ENCODE results near the gene RGS14.

Gene RGS14

DNA sequence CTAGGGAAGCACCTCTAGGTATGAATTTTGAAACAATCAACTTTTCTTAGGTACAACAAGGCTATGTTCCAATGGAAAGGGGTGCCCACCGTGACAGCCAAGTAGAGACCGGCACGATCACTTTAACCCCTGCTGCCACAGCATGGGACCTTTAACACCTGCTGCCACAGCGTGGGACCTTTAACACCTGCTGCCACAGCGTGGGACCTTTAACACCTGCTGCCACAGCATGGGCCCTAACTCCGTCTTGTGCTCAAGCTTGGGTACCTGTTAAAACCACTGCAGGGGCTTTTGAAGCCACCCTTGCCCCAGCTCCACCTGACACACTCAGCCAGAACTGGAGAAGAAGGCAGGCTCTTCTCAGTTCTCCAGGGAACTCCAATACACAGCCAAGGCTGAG, 27.8 kb upstream of the RGS14 start:
- TF ChIP-seq, protein P1, sequence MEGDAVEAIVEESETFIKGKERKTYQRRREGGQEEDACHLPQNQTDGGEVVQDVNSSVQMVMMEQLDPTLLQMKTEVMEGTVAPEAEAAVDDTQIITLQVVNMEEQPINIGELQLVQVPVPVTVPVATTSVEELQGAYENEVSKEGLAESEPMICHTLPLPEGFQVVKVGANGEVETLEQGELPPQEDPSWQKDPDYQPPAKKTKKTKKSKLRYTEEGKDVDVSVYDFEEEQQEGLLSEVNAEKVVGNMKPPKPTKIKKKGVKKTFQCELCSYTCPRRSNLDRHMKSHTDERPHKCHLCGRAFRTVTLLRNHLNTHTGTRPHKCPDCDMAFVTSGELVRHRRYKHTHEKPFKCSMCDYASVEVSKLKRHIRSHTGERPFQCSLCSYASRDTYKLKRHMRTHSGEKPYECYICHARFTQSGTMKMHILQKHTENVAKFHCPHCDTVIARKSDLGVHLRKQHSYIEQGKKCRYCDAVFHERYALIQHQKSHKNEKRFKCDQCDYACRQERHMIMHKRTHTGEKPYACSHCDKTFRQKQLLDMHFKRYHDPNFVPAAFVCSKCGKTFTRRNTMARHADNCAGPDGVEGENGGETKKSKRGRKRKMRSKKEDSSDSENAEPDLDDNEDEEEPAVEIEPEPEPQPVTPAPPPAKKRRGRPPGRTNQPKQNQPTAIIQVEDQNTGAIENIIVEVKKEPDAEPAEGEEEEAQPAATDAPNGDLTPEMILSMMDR (conservative IDR thresholded peaks at IDR 0.05; ENCODE audit: low read length): no peak
- no peak for TF ChIP-seq EZH2phosphoT487 (IDR thresholded peaks at IDR 0.05; ENCODE audit: borderline replicate concordance)
- Histone ChIP-seq H3K4me2 (ENCODE audit: low read depth, low read length, poor library complexity, severe bottlenecking) (no peak overlapping the region), H3K36me3 (ENCODE audit: insufficient read depth, low read length) (peaks cover 20% of the 10 kb centered on the region; the same call in 1 of the 2 replicates), H3K79me2 (ENCODE audit: insufficient read depth, low read length) (no peaks in the 10 kb centered on the region), H2AFZ (ENCODE audit: low read length) (no peak overlapping the region), H3K4me1 (ENCODE audit: insufficient read depth, low read length, poor library complexity, severe bottlenecking) (peaks cover 16% of the 10 kb centered on the region), H3K9me2 (replicated peaks; ENCODE audit: low read depth, low read length) (no peaks in the 10 kb centered on the region), H3F3A (ENCODE audit: low read depth) (no peaks in the 10 kb centered on the region), H3K9me3 (ENCODE audit: insufficient read depth, low read depth, low read length) (no peaks in the 10 kb centered on the region), H4K20me1 (ENCODE audit: insufficient read depth, low read length, poor library complexity, severe bottlenecking) (no peaks in the 10 kb centered on the region), H3K9ac (ENCODE audit: low read depth, low read length, poor library complexity, severe bottlenecking) (no peak overlapping the region), H3K27me3 (ENCODE audit: insufficient read depth, low read length, poor library complexity, severe bottlenecking) (no peaks in the 10 kb centered on the region), H3K4me3 (ENCODE audit: low read length, poor library complexity, severe bottlenecking) (no peak overlapping the region)

DNA sequence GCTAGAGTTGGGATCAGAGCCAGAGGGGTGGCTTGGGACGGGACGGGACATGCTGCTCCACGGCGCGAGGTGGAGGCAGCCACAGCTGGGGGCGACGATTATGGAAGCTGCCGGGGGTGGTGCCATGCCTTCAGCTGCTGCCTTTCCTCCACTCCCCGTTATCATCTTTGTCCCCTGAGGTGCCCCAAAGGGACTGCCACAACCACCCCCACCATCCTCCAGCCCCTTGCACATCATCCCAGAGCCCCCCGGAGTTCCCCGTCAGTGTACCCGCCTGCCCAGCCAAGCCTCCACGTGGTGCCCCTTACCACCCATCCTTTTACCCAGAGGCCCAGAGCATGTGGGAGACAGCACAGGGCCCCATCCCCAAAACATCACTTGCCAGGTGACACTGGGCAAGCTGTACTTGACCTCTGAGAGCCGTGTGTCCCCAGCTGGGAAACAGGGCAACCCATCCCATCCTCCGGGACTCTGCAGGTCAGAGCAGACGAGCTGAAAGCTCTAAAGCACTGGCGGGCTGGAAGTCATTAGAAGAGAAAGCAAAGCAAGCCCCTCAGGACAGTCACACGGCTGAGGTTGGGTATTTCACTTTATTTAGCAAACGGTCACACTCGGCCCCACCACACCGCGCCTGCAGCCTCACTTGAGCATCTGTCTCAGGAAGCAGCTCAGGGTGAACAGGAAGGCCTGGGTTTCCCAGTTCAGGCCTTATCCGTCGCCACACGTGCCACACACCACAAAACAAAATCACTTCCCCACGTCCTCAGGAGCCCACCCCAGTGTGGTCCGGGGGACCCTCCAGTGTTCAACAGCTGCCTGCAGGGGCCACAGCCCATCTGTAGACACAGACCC, 26.5 kb upstream of the RGS14 start:
- Histone ChIP-seq H2AFZ (ENCODE audit: low read length) (no peak overlapping the region), H3K9me2 (replicated peaks; ENCODE audit: low read depth, low read length) (no peaks in the 10 kb centered on the region), H3K4me1 (ENCODE audit: insufficient read depth, low read length, poor library complexity, severe bottlenecking) (peaks cover 16% of the 10 kb centered on the region), H3K9me3 (ENCODE audit: insufficient read depth, low read depth, low read length) (no peaks in the 10 kb centered on the region), H3F3A (ENCODE audit: low read depth) (no peaks in the 10 kb centered on the region), H3K9ac (ENCODE audit: low read depth, low read length, poor library complexity, severe bottlenecking) (no peak overlapping the region), H3K79me2 (ENCODE audit: insufficient read depth, low read length) (no peaks in the 10 kb centered on the region), H3K27me3 (ENCODE audit: insufficient read depth, low read length, poor library complexity, severe bottlenecking) (no peaks in the 10 kb centered on the region), H4K20me1 (ENCODE audit: insufficient read depth, low read length, poor library complexity, severe bottlenecking) (no peaks in the 10 kb centered on the region), H3K4me2 (ENCODE audit: low read depth, low read length, poor library complexity, severe bottlenecking) (peak overlapping the region; percentile 67), H3K4me3 (ENCODE audit: low read length, poor library complexity, severe bottlenecking) (peak overlapping the region; percentile 38), H3K36me3 (ENCODE audit: insufficient read depth, low read length) (peaks cover 31% of the 10 kb centered on the region; the same call in 1 of the 2 replicates)
- TF ChIP-seq EZH2phosphoT487 (IDR thresholded peaks at IDR 0.05; ENCODE audit: borderline replicate concordance): no peak
- TF ChIP-seq, protein P1 (conservative IDR thresholded peaks at IDR 0.05; ENCODE audit: low read length): no peak

DNA sequence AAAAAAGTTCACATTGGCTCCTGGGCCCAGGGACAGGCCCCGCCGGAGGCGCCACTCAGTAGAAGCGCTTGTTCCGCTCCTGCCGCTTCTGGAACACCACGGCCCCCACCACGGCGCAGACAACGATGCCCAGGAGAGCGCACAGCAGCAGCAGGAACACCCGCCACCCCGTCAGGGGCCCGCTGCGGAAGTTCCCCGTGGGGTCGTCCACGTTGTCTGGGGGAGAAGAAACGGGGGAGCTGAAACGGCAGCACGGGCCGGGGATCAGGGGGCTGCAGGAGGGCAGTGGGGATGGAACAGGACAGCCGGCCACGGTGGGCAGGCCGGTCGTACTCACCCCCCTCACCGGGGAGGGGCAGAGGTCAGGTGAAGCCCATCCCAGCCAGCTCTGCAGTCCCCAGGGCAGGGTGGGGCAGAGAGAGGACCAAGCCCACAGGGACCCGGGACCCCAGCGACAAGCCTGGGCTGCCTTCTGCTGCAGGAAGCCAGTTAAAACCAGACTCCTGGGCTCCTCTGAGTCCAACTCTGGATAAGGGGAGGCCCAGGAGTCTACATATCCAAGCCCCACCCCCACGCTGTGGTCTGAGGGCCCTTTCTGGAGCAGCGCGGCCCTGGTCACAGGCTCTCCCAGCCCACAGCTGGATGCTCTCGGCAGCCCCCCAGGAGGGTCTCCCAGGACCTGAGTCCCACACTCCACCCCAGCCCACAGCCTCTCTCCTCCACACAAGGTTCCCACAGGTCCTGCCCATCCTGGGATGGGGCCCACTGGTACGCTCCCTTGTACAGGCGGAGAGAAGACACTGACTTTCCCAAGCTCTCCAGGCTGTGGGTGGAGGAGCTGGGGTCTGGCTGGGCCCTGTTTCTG, 25.5 kb upstream of the RGS14 start:
- Histone ChIP-seq H2AFZ (ENCODE audit: low read length) (no peak overlapping the region), H3K36me3 (ENCODE audit: insufficient read depth, low read length) (peaks cover 36% of the 10 kb centered on the region; the same call in 1 of the 2 replicates), H3K4me1 (ENCODE audit: insufficient read depth, low read length, poor library complexity, severe bottlenecking) (peaks cover 16% of the 10 kb centered on the region), H3K9me3 (ENCODE audit: insufficient read depth, low read depth, low read length) (no peaks in the 10 kb centered on the region), H3K9me2 (replicated peaks; ENCODE audit: low read depth, low read length) (no peaks in the 10 kb centered on the region), H3K4me3 (ENCODE audit: low read length, poor library complexity, severe bottlenecking) (no peak overlapping the region), H3K27me3 (ENCODE audit: insufficient read depth, low read length, poor library complexity, severe bottlenecking) (no peaks in the 10 kb centered on the region), H3K79me2 (ENCODE audit: insufficient read depth, low read length) (no peaks in the 10 kb centered on the region), H4K20me1 (ENCODE audit: insufficient read depth, low read length, poor library complexity, severe bottlenecking) (no peaks in the 10 kb centered on the region), H3K4me2 (ENCODE audit: low read depth, low read length, poor library complexity, severe bottlenecking) (no peak overlapping the region), H3F3A (ENCODE audit: low read depth) (no peaks in the 10 kb centered on the region), H3K9ac (ENCODE audit: low read depth, low read length, poor library complexity, severe bottlenecking) (no peak overlapping the region)
- TF ChIP-seq, protein P1 (conservative IDR thresholded peaks at IDR 0.05; ENCODE audit: low read length): no peak
- no peak for TF ChIP-seq EZH2phosphoT487 (IDR thresholded peaks at IDR 0.05; ENCODE audit: borderline replicate concordance)
